ENCODE data around the gene CLTB. TPM values are rescaled to one million over a fixed set of nuclear protein-coding genes. Genes with fewer than 3 reads are reported as not detected.
A peak's percentile ranks its signal among the peaks of the same experiment; 100 is the strongest.

Gene CLTB
- total RNA-seq, 1 donor from 2014 or later, result 75.8 TPM

DNA sequence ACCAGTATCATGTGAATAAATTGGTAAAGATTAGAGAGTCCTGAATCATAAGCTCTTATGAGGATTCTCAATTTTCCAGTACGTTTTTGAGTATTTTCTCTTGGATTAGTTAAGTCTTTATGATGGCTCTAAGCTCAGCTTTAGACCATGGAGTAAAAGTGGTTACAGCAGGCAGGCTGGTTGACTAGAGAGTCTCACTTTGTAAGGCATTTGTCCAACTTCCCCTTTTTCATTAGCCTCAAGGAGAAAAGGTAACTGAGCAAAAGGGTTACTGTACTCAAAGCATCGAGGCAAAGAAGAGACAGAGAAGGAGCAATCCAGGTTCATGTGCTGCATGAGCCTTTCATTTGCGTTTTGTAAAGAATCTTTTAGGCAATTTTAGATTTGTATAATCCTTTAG, 36.5 kb downstream of the CLTB start:
- H3K4me1 ChIP-seq, result no peaks in the 10 kb centered on the region
- H3K4me3 ChIP-seq, result no peak overlapping the region
- no peaks in the 10 kb centered on the region for H3K9me3 ChIP-seq
- no peak overlapping the region for H3K27ac ChIP-seq
- ATAC-seq (no peak), DNase-seq (no peak)
- TF ChIP-seq, protein P1, sequence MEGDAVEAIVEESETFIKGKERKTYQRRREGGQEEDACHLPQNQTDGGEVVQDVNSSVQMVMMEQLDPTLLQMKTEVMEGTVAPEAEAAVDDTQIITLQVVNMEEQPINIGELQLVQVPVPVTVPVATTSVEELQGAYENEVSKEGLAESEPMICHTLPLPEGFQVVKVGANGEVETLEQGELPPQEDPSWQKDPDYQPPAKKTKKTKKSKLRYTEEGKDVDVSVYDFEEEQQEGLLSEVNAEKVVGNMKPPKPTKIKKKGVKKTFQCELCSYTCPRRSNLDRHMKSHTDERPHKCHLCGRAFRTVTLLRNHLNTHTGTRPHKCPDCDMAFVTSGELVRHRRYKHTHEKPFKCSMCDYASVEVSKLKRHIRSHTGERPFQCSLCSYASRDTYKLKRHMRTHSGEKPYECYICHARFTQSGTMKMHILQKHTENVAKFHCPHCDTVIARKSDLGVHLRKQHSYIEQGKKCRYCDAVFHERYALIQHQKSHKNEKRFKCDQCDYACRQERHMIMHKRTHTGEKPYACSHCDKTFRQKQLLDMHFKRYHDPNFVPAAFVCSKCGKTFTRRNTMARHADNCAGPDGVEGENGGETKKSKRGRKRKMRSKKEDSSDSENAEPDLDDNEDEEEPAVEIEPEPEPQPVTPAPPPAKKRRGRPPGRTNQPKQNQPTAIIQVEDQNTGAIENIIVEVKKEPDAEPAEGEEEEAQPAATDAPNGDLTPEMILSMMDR (IDR thresholded peaks at IDR 0.05), result no peak
- H3K27me3 ChIP-seq (ENCODE audit: low read depth), result no peaks in the 10 kb centered on the region
- intact Hi-C loops (cut with DNase I), result no loop called here
- H3K36me3 ChIP-seq, result peaks cover 34% of the 10 kb centered on the region

DNA sequence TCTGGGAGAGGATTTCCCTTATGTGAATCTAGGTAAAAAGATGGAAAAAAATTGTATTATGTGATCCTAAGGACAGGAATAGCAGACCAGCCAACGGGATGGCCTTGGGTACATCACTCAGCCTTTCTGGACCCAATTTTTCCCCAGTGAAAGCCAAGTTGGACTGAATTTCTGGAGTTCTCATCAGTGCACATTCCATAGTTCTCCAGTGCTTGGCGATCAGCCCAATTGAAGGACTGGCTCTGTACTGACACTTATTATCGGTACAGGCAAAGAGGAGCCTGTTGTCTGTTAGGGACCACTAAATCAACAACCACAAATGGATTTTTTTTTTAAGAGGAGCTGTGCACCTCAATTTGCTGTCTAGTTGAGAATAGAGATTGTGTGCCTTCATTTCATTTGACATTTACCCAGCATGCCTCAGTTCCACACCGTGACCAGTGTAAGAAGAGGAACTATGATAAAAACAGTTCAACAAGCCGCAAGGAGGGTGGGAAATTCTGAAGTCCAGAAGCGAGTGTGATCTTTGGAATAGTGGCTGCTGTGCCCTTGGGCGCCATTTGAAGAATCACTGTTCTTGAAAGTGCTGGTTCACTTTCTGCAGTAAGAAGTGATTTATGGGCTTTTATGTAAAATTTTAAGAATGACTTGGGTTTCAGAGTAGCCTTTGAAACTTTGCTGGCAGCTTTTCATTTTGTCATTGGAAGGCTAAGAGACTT, 43.1 kb downstream of the CLTB start:
- ATAC-seq (peak; percentile 19 to 41), DNase-seq (no peak)
- Histone ChIP-seq H3K27me3 (ENCODE audit: low read depth) (no peaks in the 10 kb centered on the region), H3K36me3 (peaks cover 15% of the 10 kb centered on the region), H3K4me3 (no peak overlapping the region), H3K4me1 (no peaks in the 10 kb centered on the region), H3K9me3 (no peaks in the 10 kb centered on the region), H3K27ac (no peak overlapping the region)
- TF ChIP-seq, protein P1 (IDR thresholded peaks at IDR 0.05), result no peak
- intact Hi-C loops (cut with DNase I), result no loop called here

DNA sequence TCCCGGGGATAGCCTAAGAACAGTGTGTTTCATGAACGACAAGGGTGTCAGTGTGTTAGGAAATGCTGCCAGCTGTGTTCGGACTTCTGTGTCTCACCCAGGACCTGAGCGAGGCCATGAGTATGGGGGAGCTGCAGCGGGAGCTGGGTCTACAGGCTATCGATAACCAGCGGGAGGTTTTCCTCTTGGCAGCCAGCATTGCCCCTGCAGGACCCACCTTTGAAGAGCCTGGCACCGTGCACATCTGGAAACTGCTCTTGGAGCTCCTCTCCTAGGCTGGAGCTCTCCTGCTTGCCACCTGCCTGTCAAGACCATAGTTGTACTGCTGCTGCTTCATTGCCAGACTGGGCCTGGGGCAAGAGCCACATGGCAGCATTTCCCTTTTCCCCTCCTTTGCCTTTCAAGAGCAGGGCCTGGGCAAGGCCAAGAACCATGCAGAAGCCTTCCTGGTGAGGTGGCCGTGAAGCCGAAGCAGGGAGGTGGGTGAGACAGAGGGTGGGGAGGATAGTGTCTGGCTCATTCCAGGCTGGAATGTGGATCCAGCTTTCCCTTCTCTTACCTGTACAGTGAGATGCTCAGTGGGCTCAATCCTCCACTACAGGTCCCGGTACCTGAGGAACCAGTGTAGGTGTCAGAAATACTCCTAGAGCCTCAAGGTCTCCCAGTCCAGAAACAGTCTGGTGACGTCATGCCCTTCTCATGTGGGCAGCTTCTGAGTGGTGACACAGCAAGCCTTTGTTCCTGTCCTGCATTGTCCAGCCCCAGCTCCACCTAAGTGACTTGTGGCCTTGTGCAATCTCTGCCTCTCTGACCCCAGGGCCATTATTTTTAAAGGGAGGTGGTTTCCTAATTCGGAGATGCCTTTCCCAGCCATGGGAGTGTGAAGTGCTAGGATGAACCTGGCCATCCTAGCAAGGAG, 44.5 kb downstream of the CLTB start:
- Histone ChIP-seq H3K27me3 (ENCODE audit: low read depth) (no peaks in the 10 kb centered on the region), H3K36me3 (peaks cover 15% of the 10 kb centered on the region), H3K27ac (no peak overlapping the region), H3K4me3 (no peak overlapping the region), H3K4me1 (no peaks in the 10 kb centered on the region), H3K9me3 (no peaks in the 10 kb centered on the region)
- intact Hi-C loops (cut with DNase I), result no loop called here
- DNase-seq (no peak), ATAC-seq (no peak)
- TF ChIP-seq, protein P1 (IDR thresholded peaks at IDR 0.05), result no peak

DNA sequence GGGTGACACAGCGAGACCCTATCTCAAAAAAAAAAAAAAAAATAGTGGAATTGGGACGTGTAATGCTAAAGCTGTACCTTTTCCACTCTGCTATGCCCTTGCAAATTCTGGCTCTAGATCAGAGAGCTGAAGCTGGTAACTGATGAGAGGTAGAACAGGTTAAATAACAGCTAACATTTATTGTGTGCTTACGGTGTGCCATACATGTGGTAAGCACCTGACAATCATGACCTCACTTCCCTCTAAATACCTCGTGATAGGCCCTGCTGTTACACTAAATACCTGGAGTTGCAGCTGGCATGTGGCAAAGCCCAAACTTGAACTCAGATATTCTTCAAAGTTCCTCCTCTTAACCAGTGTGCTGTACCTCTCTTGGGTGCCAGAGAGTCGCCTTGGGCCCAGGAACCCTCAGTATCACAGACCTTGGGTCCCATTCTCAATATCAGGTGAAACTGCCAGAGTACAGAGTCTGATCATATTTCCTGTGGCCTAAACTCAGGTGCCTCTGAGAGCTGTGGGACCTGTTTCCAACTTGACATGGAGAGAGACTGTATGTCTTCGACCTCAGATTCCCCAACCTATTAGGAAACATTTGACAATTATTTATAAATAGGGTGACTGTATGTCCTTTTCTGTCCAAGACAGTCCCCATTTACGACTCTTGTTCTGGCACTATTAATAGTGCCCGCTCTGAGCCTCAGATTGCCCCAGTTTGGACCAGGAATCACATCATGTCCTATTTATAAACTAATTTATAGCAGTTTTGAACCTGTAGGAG, 46.2 kb downstream of the CLTB start:
- Histone ChIP-seq H3K9me3 (no peaks in the 10 kb centered on the region), H3K27me3 (ENCODE audit: low read depth) (no peaks in the 10 kb centered on the region), H3K27ac (no peak overlapping the region), H3K4me3 (no peak overlapping the region), H3K36me3 (peaks cover 15% of the 10 kb centered on the region), H3K4me1 (peaks cover 7% of the 10 kb centered on the region)
- ATAC-seq (no peak), DNase-seq (no peak)
- TF ChIP-seq, protein P1 (IDR thresholded peaks at IDR 0.05), result no peak
- intact Hi-C loops (cut with DNase I), result no loop called here

DNA sequence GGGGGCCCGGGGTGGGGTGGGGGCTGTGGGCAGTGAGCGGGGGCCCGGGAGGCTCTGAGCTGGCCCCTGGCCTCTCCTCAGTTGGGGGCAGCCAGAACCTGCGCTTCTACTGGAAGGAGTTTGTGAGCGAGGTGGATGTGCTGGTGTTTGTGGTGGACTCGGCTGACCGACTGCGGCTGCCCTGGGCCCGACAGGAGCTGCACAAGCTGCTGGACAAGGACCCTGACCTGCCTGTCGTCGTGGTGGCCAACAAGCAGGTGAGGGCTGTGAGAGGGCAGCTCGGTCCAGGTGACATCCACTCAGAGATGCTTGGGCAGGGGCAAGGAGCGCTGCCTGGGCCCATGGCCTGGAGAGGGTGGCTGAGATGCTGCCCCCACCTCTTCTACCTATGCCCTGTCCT, 47.6 kb downstream of the CLTB start:
- H3K36me3 ChIP-seq, result peaks cover 15% of the 10 kb centered on the region
- peaks cover 12% of the 10 kb centered on the region for H3K4me1 ChIP-seq
- H3K27ac ChIP-seq, result no peak overlapping the region
- H3K4me3 ChIP-seq, result no peak overlapping the region
- TF ChIP-seq, protein P1 (IDR thresholded peaks at IDR 0.05), result no peak
- ATAC-seq, result no peak
- H3K9me3 ChIP-seq, result no peaks in the 10 kb centered on the region
- DNase-seq, result no peak
- intact Hi-C loops (cut with DNase I), result no loop called here
- H3K27me3 ChIP-seq (ENCODE audit: low read depth), result no peaks in the 10 kb centered on the region
